Measurements from ENCODE around the gene FGFBP1.

DNA sequence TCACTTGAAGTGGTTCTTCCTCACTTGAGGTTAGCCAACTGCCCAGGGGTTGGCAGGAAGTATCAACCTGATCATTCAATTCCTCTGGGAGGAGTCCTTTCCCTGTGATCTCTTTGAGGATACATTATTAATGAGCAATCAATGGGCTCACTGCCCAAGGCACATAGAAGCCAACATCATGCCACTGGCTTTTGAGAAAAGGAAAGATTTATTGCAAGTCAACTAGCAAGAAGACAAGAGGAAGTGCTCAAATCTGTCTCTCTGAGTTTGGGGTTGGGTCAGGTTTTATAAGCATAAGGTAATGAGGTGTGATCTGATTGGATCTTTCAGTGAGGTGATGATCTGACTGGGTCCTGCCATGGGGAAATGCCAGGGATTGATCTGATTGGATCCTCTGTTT is 39.6 kb downstream of the FGFBP1 start:
- TF ChIP-seq, protein P1, sequence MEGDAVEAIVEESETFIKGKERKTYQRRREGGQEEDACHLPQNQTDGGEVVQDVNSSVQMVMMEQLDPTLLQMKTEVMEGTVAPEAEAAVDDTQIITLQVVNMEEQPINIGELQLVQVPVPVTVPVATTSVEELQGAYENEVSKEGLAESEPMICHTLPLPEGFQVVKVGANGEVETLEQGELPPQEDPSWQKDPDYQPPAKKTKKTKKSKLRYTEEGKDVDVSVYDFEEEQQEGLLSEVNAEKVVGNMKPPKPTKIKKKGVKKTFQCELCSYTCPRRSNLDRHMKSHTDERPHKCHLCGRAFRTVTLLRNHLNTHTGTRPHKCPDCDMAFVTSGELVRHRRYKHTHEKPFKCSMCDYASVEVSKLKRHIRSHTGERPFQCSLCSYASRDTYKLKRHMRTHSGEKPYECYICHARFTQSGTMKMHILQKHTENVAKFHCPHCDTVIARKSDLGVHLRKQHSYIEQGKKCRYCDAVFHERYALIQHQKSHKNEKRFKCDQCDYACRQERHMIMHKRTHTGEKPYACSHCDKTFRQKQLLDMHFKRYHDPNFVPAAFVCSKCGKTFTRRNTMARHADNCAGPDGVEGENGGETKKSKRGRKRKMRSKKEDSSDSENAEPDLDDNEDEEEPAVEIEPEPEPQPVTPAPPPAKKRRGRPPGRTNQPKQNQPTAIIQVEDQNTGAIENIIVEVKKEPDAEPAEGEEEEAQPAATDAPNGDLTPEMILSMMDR (IDR thresholded peaks at IDR 0.05; ENCODE audit: insufficient read depth, low read length, poor library complexity, severe bottlenecking) = no peak
- no peak for TF ChIP-seq EZH2phosphoT487 (conservative IDR thresholded peaks at IDR 0.05; ENCODE audit: low read length)
